ENCODE results near the gene EFCAB12.

DNA sequence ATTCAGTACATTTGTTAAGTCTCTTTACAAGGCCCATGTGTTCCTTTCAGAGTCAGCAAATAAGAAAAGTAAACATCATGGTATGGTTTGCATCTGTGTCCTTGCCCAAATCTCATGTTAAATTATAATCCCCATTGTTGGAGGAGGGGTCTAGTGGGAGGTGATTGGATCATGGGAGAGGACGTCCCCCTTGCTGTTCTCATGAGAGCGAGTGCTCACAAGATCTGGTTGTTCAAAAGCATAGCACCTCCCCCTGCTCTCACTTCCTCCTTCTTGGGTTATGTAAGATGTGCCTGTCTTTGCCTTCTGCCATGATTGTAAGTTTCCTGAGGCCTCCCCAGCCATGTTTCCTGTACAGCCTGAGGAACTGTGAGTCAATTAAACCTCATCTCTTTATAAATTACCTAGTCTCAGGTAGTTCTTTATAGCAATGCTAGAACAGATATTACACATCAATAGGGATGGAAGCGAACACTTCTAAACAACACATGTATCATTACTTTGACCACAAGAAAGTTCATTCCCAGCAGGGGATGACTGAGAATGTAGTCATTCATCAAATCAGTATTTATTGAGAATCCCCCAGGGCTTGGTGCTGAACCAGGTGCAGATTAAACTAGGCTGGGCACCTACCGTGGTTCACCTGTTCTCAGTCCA, 4.1 kb downstream of the EFCAB12 start:
- no peak for TF ChIP-seq MYC (IDR thresholded peaks at IDR 0.05; ENCODE audit: borderline replicate concordance, low read length)
- TF ChIP-seq, protein P1, sequence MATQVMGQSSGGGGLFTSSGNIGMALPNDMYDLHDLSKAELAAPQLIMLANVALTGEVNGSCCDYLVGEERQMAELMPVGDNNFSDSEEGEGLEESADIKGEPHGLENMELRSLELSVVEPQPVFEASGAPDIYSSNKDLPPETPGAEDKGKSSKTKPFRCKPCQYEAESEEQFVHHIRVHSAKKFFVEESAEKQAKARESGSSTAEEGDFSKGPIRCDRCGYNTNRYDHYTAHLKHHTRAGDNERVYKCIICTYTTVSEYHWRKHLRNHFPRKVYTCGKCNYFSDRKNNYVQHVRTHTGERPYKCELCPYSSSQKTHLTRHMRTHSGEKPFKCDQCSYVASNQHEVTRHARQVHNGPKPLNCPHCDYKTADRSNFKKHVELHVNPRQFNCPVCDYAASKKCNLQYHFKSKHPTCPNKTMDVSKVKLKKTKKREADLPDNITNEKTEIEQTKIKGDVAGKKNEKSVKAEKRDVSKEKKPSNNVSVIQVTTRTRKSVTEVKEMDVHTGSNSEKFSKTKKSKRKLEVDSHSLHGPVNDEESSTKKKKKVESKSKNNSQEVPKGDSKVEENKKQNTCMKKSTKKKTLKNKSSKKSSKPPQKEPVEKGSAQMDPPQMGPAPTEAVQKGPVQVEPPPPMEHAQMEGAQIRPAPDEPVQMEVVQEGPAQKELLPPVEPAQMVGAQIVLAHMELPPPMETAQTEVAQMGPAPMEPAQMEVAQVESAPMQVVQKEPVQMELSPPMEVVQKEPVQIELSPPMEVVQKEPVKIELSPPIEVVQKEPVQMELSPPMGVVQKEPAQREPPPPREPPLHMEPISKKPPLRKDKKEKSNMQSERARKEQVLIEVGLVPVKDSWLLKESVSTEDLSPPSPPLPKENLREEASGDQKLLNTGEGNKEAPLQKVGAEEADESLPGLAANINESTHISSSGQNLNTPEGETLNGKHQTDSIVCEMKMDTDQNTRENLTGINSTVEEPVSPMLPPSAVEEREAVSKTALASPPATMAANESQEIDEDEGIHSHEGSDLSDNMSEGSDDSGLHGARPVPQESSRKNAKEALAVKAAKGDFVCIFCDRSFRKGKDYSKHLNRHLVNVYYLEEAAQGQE (IDR thresholded peaks at IDR 0.05): no peak

Measured in A549 (cell line).